Psoas muscle (tissue), 8 donors: ENCODE results near the gene JOSD1. TPM values are rescaled to one million over a fixed set of nuclear protein-coding genes. Genes with fewer than 3 reads are reported as not detected.

ENCODE experiments used
- ATAC-seq, 4 donors: fragments of 200-7000 bp; cut with Tn5 transposase; one replicate each; pipeline ENCODE4 v1.9.1; 2020; ENCODE audit warnings: moderate library complexity in 3 of 4, mild to moderate bottlenecking in 2 of 4
- DNase-seq, 2 donors: peaks; one replicate each; pipeline ENCODE4 v3.0.0-alpha.2; 2020
- H3K27ac ChIP-seq: fragments of 200-600 bp; one replicate; pipeline ENCODE4 v1.8.0; 2022
- H3K27me3 ChIP-seq, 3 donors: fragments of 200-600 bp in 1 of 3; one replicate each; pipeline versions ENCODE4 v1.6.1 to v1.8.0; 2013 to 2022; ENCODE audit warnings: low read length in 2 of 3, mild to moderate bottlenecking in 2 of 3, moderate library complexity in 1 of 3; ENCODE audit not compliant: insufficient read depth in 3 of 3
- H3K36me3 ChIP-seq, 2 donors: fragments of 200-600 bp in 1 of 2; one replicate each; pipeline versions ENCODE4 v1.6.1 to v1.8.0; 2013 to 2022; ENCODE audit warnings: low read depth in 1 of 2, mild to moderate bottlenecking in 1 of 2, moderate library complexity in 1 of 2; ENCODE audit not compliant: insufficient read depth in 1 of 2
- H3K4me1 ChIP-seq: fragments of 200-600 bp; one replicate; pipeline ENCODE4 v1.8.0; 2022
- H3K4me3 ChIP-seq: fragments of 200-600 bp; one replicate; pipeline ENCODE4 v1.8.0; 2022; ENCODE audit warnings: mild to moderate bottlenecking
- H3K9me3 ChIP-seq: fragments of 200-600 bp; one replicate; pipeline ENCODE4 v1.8.0; 2022
- CTCF ChIP-seq: fragments of 200-600 bp; IDR thresholded peaks from one replicate; pipeline ENCODE4 v1.8.0; 2022; ENCODE audit warnings: antibody characterized with exemption
- WGBS, 3 donors: extraction: QIAGEN DNeasy Blood & Tissue Kit; methylation state at CpG; one replicate each; pipeline versions ENCODE4 v1.1.6 to v1.1.7; 2013; 5-methylcytosine and 5-hydroxymethylcytosine counted together
- intact Hi-C, 2 donors: fragments of 100-400 bp; cut with DNase I; formaldehyde crosslinking; loops; one replicate each; pipeline versions ENCODE4 v1.11.0 to v1.14.2; 2022
- polyA plus RNA-seq, 3 donors: library from polyadenylated mRNA; stranded (reverse); fragments of 200-250 nt; gene quantifications; one replicate each; pipeline ENCODE4 v1.2.3, GENCODE V29; 2013
- total RNA-seq, 4 donors: library from RNA; stranded (reverse); fragmentation: NEBNext Ultra II Directional in 2 of 4; extraction: Animal tissue kit (Norgen Biotek cat#: 25700) in 2 of 4; gene quantifications; one replicate each; pipeline versions ENCODE4 v1.2.1 to v1.2.4, GENCODE V29; 2021 to 2023
- donor health status: healthy with polysubstance abuse.
- donor health status: DM: no; HTN: no; CAD: no; lungs with moderate emphysema.
- donor health status: Bipolar disorder and iron deficiency.
- donor health status: healthy.
- donor health status: DM: yes; HTN: yes; CAD: no.
- donor health status: DM: no; HTN: no; CAD: no.
- donor health status: DM: no; HTN: no; CAD: no.
- donor health status: DM: yes; HTN: yes; CAD: no.

The JOSD1 gene
- total and polyA plus RNA-seq, 7 donors, result 14.3 to 58.5 (median 24.4) TPM

DNA sequence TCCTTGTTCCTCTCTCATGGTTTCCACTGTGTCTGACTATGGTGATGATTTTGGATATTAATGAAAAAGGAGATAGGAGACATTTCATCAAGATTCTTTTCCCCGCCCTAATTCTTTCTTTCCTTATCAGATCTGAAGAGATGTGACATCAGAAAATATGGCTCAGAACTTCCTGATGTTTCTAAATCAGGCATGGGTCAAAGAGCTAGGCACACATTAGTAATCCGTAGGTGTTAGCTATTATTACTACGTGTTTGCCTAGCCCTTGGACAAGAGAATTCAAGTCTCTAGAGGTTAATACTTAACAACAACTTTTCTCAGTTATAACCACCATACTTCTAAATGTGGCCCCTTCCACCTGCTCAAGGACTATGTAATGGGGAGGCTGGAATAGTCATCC lies 5.8 kb downstream of the JOSD1 start:
- H3K27me3 ChIP-seq, result no peaks in the 10 kb centered on the region
- H3K36me3 ChIP-seq, result peaks cover 4 to 58% of the 10 kb centered on the region in 2 donors
- no peak overlapping the region for H3K4me3 ChIP-seq
- TF ChIP-seq CTCF, result no peak
- ATAC-seq (no peak), DNase-seq (no peak)
- intact Hi-C loops, result no loop called here
- H3K27ac ChIP-seq, result no peak overlapping the region
- H3K4me1 ChIP-seq, result peaks cover 37% of the 10 kb centered on the region
- WGBS, 3 donors, result 74 to 89% (median 81%) methylated on average over 3 of the region's 3 CpGs
- H3K9me3 ChIP-seq, result no peaks in the 10 kb centered on the region

DNA sequence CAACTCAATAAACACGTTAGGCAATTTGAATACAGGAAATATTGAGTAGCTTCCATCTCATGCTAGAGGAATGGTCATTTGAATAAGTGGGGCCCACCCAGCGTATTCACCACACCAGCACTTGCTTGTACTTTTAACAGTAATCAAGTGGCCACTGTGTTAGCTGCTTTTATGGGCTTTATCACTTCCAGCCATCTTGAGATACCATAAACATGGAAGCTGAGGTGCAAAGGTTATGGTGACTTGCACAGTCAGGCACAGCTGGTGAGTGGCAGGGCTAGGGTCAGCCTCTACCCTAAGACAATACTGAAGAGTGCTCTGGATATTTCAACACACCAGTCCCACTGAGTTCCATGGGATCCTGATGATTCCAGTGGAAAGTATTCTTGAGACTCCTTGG lies 6.7 kb downstream of the JOSD1 start:
- Histone ChIP-seq H3K4me3 (no peak overlapping the region), H3K4me1 (peaks cover 28% of the 10 kb centered on the region), H3K9me3 (no peaks in the 10 kb centered on the region), H3K27ac (no peak overlapping the region), H3K36me3 (peaks cover 4 to 65% of the 10 kb centered on the region in 2 donors), H3K27me3 (no peaks in the 10 kb centered on the region)
- DNase-seq (no peak), ATAC-seq (no peak)
- intact Hi-C loops, result no loop called here
- no peak for TF ChIP-seq CTCF
- WGBS, 3 donors, result 85 to 92% (median 85%) methylated on average over 2 of the region's 2 CpGs

GRCh38 chr22:38689651-38690050 lies 11.1 kb downstream of the JOSD1 start:
- no peak overlapping the region for H3K27ac ChIP-seq
- peaks cover 13 to 85% of the 10 kb centered on the region in 2 donors for H3K36me3 ChIP-seq
- ATAC-seq (no peak), DNase-seq (no peak)
- H3K4me1 ChIP-seq, result no peaks in the 10 kb centered on the region
- no peaks in the 10 kb centered on the region for H3K27me3 ChIP-seq
- H3K9me3 ChIP-seq, result no peaks in the 10 kb centered on the region
- intact Hi-C loops, result loop anchor here in 1 of 2 donors (10.0 kb wide), 1 partner anchor 185 kb away; the partner anchor contains the start of gene DDX17
- no peak overlapping the region for H3K4me3 ChIP-seq
- no peak for TF ChIP-seq CTCF
- 51 to 79% (median 77%) methylated on average over 1 of the region's 1 CpG for WGBS, 3 donors

DNA sequence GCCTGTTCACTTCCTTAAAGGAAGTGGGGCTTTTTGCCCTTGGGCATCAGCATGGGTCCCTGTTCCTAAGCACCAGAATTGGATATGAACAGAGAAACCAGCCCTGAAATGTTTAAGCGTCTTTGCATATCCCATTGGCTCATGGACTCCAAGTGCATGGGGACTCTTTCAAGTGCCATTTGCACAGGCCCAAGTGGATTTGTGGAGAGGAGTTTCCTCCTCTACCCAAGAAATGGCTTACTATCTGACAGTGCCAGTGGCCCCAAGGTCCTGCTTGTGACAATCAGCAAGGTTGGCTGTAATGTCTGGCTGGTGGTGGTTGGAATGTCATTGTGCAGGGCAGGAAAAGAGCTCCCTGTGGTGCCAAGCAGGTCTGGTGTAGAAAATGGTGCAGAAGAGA lies 15.0 kb downstream of the JOSD1 start:
- ATAC-seq (no peak), DNase-seq (no peak)
- 75 to 90% (median 82%) methylated on average over 1 of the region's 1 CpG for WGBS, 3 donors
- H3K4me1 ChIP-seq, result peaks cover 8% of the 10 kb centered on the region
- H3K27me3 ChIP-seq, result no peaks in the 10 kb centered on the region
- no peak overlapping the region for H3K27ac ChIP-seq
- TF ChIP-seq CTCF, result no peak
- H3K36me3 ChIP-seq, result peaks cover 13 to 79% of the 10 kb centered on the region in 2 donors
- no peak overlapping the region for H3K4me3 ChIP-seq
- intact Hi-C loops, result loop anchor here in 1 of 2 donors (10.0 kb wide), 1 partner anchor 181 kb away; the partner anchor contains the start of gene DDX17
- no peaks in the 10 kb centered on the region for H3K9me3 ChIP-seq

DNA sequence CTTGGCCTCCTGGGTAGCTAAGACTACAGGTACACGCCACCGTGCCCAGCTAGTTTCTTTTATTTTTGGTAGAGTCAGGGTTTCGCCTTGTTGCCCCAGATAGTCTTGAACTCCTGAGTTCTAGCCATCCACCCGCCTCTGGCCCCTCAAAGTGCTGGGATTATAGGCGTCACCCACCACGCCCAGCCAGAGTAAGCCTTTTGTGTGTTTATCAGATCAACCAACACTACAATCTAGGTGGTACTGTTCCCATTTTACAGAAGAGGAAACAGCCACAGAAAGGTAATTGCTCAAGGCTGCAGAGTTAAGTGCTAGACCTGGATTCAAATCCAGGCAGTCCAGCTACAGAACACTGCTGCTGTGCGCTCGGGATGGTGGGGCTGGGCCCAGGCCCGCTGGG lies 15.8 kb downstream of the JOSD1 start:
- ATAC-seq, result no peak
- peaks cover 13 to 71% of the 10 kb centered on the region in 2 donors for H3K36me3 ChIP-seq

More for the DNA sequence above, 15.8 kb downstream of the JOSD1 start:
- H3K4me1 ChIP-seq, result peaks cover 8% of the 10 kb centered on the region
- H3K4me3 ChIP-seq, result no peak overlapping the region
- H3K27ac ChIP-seq, result no peak overlapping the region
- intact Hi-C loops, result loop anchor here in 1 of 2 donors (10.0 kb wide), 1 partner anchor 180 kb away; the partner anchor contains the start of gene DDX17
- TF ChIP-seq CTCF, result no peak
- DNase-seq, result no peak
- 82 to 89% (median 89%) methylated on average over 9 of the region's 9 CpGs for WGBS, 3 donors
- no peaks in the 10 kb centered on the region for H3K9me3 ChIP-seq
- H3K27me3 ChIP-seq, result no peaks in the 10 kb centered on the region
